ENCODE results near the gene COX5A.

DNA sequence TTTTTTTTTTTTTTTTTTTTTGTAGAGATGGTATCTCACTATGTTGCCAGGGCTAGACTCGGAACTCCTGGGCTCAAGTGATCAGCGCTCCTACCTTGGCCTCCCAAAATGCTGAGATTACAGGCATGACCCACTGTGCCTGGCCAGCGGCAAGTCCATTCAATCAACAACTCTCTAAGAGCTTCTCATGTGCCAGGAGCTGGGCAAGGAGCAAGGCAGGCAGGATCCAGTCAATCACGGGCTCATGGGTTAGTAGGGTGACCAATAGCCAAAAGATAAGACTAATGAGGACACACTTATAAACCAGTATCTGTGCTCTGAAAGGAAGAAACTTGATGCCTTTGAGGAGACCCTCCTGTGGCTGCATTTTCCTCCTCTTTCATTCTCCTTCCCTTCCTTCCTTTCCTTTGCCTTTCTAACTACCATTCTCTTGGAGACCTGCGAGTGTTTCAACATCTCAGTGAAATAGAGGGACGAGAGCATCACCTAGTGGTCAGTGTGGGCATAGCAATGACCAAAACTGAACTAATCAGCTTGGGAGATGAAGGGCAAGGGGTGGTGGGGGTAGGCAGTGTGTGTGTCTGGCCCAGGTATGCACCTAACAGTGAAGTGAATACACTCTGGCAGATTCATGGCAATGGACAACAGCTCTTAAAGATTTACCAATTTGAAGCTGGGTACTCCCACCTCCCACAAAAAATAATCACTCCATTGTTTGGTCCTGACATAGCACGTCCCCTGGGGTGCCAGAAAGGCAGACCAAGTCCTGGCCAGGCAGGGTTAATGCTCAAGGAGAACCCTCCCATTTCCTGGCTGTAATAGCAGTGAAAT lies 12.4 kb upstream of the COX5A start:
- TF ChIP-seq, protein P1, sequence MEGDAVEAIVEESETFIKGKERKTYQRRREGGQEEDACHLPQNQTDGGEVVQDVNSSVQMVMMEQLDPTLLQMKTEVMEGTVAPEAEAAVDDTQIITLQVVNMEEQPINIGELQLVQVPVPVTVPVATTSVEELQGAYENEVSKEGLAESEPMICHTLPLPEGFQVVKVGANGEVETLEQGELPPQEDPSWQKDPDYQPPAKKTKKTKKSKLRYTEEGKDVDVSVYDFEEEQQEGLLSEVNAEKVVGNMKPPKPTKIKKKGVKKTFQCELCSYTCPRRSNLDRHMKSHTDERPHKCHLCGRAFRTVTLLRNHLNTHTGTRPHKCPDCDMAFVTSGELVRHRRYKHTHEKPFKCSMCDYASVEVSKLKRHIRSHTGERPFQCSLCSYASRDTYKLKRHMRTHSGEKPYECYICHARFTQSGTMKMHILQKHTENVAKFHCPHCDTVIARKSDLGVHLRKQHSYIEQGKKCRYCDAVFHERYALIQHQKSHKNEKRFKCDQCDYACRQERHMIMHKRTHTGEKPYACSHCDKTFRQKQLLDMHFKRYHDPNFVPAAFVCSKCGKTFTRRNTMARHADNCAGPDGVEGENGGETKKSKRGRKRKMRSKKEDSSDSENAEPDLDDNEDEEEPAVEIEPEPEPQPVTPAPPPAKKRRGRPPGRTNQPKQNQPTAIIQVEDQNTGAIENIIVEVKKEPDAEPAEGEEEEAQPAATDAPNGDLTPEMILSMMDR (IDR thresholded peaks at IDR 0.05; ENCODE audit: insufficient read depth, low read depth, low read length), result peak; percentile 100
- no peak for TF ChIP-seq EZH2 (IDR thresholded peaks at IDR 0.05; ENCODE audit: insufficient read depth, low read length)

Measured in astrocyte (in vitro differentiated cells and primary cell).